HG03108 (cell line): Measurements from ENCODE around the gene NUDT17.

Source experiments
- ATAC-seq: cut with Tn5 transposase; IDR thresholded peaks from one replicate; pipeline ENCODE4 v1.9.1; 2021; ENCODE audit warnings: moderate library complexity; ENCODE audit not compliant: unreplicated experiment

Gene NUDT17

DNA sequence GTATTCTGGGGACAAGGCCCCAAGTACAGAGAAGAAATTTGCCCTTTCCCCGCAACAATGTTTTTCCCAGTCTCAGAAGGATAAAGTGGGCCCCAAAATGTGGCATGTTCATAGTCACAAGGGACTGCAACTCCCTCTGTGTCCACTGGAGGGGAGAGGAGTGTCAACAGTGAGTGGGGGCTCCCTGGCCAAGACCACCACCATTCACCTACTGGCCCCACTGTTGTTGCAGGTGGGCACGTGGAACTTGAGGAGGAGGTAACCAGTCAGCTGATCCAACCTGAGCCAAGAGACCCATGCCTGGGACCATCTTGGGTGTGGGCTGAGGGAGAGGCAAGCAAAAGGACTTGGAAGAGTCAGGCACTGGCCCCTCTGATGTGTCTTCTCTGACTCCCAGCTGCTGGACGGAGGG, 777 bp downstream of the NUDT17 start:
- no peak for ATAC-seq

DNA sequence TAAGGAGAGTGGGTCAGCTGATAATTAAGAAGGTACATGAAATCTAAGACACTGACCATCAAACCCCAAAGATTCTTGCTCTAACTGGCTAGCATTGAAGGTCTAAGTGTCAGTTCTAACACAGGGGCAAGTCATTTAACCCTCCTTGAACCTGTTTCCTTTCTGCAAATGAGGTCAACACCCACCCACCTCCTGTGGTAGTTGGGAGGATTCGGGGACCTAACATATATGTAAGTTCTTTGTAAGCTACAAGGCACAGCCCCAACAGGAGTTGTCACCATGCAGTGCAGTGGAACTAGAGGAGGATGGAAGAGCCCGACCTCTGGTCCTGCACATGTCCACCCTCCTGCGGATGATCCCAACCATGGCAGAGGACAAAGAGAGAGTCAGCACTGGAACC, 2.4 kb downstream of the NUDT17 start:
- no peak for ATAC-seq

DNA sequence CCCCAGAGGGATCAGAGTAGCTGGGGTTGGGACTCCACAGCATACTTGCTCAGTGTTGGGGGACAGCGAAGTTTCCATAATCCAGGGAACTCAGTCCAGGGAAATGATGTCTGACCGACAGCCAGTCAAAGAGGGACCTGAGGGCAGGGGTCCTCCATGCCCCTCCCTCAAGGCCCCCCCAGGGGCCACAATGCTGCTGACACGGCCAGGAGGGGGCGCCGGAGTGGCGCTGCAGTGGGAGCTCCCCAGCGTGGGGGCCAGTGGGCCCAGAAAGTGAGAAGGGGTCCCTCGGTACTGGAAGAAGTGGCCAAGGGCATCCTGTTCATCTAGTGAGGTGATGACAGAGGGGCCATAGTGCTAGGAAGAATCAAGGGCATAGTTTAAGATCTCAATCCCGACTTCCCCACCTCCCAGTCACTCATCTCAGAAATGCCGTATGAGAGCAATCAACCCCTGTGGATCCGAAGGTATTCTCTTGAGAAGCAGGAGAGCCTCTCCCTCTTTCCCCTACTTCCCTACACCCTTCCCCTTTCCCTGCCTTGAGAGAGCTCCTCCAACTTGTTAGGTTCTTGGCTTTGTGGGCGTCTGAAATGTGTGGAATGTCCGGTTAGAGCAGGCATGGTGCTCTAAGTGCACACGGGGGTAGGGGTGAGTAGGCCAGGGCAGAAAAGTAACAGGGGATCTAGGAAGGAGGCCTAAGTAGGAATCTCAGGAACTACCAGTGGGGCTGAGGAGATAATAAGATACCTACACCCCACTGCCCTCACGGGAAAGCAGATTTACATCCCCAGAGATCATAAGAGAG, 4.1 kb downstream of the NUDT17 start:
- no peak for ATAC-seq

DNA sequence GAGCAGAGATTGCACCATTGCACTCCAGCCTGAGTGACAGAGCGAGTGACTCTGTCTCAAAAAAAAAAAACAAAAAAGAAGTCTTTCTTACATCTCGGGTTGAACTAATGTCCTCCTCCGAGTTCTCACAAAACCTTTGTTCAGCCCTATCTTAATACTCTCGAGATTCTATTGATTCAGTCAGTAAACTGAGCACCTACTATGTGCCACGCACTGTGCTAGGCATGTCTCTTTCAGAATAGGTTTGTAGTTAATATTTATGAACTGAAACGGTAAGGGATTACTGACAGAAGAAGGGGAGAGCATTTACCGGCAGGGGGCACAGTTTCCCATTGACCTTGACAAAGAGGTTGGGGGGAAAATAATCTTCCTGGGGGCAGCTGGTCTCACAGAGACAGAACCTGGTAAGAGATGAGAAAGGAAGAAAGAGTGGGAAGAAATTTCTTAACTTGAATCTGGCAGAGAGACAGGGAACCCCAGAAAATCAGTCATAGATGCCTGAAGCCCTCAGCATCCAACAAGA, 10.1 kb downstream of the NUDT17 start:
- ATAC-seq, result no peak

DNA sequence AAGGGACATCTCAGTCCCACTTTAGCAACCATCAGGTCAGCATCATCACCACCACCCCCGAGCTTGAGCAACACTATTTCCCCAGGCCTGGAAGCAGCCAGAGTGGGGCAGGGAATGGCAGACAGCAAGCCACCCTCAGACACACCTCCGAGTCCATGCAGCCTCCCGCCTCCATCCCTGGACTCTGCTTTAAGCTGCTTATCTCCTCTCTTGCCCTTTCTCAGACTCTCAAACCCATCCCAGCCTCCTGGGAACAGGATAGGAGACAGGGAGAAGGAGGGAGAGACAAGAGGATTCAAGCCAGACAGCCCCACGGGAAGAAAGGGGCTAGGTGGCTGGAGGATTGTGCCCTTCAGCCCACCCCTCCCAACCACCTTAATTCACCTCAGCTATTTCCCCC, 11.7 kb downstream of the NUDT17 start:
- no peak for ATAC-seq

DNA sequence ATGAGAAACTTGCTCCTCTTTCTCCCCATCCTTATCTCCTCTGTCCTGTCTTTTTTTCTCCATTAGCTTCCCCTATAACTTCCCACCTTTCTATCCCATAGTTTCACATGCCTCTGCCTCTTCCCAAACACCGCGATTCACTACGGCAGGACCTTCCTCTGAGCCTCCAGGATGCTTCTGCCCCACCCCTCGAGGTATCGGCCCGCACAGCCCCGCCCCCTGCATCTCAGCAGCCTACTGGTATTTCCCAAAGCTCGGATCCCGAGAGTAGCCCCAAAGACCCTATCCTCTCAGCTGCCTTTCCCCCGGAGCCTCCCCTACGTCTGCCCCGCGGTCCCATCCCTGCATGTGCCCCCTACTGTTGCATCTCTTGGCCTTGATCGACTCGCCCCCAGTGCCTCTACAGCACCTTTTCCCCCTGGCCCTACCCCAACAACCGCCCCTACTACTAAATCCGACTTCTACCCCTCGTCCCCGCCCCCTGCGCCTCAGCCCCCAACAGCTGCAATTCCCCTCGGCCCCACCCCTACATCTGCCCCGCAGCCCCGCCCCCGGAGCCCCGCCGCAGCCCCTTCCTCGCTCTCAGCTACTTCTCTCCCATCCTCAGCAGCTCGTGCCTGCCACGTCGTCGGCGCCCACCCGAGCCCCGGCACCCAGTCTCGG, 12.9 kb downstream of the NUDT17 start:
- ATAC-seq, result no peak

DNA sequence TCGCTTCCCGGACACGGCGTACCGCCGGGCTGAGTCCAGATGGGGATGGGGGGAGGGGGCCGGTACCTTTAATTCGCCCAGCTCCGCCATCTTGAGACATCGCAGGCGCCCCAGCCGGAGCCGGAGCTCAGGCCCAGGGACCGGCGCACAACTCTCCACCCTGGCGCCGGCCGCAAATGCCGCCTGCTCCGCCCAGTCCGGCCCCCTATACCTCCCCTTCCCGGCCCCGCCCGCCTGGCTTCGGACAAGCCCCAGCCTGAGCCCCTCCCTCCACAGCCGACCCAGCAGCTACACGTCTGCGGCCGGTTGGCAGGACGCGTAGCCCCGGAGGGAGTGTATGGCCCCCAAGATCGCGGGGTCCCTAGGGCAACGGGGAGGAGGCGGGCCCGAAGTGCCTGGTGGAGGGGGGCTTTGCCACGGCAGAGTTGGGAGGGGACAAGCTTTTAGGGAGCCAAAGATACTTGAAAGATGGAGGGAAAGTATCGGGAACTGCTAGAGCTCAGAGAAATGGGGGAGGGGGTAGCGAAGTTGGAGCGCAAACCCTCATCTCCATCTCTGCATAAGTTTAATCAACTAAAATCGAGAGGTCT, 13.6 kb downstream of the NUDT17 start, which contains the start of gene PIAS3:
Gene PIAS3 (minus strand): TSS at position 181 of the 590 bp plus-strand sequence. CDS start 91 bp downstream, at position 90.
- peak; percentile 85 for ATAC-seq

DNA sequence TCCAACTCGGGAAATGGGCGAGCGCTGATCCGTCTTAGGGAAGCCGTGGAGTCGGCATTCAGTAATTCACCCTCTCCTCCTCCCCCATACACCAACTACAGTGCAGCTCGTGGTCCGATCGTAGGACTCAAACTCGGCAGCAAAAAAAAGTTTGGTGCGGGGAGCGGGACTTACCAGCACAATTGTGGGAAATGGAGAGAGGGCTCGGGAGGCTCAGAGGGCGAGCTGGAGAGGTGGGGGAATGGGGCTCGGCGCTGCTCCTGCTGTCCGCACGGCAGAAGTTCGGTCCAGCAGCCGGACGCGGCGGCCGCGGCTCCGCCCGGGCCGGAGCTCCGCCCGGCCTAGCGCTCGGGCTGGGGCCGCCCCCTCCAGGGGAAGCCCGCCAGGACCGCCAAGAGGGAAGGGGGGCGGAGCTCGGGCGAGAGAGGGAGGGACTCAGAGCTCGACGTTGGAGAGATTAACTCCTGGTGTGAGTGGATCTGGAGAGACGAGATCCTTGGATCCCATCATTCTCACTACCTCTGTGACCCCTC, 14.1 kb downstream of the NUDT17 start:
- peak; percentile 66 for ATAC-seq

DNA sequence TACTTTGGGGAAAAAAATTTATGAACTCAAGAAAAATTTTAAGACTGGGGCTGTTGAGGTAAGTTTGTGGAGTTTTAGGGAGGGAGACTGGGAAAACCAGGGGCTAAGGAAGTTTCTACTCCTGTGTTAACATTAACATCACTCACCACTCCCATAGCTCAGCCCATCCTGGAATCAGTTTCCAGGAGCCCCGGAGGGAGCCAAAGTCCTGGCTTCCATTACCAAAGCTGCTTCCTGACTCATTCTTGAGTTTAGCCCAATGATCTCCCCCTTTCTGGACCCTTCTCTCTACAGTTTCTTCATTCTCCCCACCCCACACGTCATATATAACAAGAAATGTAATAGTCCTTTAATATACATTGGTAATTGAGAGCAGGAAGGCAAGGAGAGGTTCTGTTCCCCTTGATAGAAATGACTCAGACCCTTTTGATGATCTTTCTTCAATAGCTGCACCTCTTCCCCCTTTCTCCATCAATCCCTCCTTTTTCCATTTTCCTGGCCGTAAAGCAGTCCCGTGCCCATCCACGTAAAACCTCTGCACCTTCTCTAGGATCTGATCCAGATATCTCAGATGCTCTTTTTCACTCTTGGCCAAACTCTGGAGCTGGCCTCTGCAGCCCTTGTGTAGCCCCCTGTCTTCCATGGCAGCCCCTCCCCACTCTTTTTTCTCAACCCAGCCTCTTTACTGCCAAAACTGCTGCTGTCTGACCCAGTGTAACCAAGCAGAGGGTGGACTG, 18.0 kb downstream of the NUDT17 start:
- ATAC-seq, result no peak

DNA sequence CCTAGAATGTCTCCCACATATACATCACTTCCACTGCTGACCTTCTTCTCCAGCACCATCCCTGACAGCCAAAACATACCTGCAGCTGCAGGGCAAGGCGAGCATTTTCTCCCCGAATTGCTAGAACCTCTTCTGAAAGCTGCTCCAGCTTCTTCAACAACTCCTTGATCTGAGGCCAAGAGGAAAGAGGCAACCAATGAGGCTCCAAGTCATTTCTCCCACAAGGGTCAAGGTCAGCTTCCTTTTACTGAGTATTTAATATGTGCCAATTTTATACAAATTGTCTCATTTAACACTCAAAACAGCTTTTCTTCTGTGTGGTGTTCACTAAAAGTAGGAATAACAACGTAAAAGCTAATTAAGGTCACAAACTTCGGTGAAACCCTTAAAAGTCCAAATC, 22.8 kb downstream of the NUDT17 start:
- no peak for ATAC-seq

DNA sequence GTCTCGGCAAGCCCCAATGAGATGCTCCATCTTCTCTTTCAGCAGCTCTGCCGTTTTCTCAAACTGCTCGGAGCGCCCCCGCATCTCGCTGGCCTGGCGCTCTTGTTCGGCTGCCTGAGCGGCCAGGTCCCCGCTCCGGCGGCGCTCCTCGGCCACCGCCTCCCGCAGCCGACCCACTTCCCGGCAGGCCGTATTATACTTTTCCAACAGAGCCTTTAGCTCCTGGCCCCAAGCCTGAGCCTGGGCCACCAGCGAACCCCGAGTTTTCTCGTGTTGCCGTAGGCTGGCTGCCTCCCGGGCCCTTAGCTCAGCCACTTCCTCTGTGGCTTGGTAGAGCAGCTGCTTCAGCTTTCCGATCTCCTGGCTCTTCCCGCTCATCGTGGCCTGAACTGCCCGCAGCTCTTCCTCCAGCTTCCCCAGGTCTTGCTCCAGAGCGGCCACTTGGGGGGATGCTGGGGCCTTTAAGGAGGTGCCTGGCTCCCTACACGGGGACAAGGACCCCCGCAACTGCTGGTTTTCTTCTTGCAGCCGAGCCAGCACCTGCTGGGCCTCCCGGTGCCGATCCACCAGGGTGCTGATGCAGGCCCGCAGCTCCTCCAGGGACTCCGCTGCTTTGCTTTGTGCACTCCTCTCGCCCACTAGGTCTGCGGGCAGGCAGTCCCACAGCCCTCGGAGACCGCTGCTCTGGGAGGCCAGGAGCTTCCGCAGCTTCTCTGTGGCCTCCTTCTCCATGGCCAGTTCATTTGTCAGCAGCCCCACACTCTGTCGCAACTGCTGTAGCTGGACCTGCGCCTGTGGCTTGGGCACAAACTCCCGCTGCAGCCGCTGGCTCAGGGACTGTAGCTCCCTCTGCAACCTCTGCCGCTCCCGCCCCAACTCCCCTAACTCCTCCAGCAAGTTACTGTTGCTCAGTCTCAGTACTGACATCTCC, 26.8 kb downstream of the NUDT17 start:
- no peak for ATAC-seq

DNA sequence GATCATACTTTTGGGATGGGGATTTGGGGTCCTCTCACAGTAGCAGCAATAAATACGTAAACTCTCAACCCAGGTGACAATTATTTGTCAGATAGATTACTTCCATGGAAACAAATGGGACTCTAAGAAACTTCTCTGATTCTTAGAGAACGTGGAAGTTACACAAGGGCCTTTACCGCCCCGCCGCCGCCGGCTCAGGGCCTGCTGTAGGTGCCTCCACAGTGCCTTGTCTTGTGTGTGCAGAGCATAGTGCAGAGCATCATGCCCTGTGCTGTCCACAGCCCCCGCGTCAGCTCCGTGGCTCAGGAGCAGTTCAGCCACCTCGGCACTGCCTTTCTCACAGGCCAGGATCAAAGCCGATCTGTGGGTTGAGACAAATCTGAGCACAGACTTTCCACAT, 29.2 kb downstream of the NUDT17 start:
- no peak for ATAC-seq

DNA sequence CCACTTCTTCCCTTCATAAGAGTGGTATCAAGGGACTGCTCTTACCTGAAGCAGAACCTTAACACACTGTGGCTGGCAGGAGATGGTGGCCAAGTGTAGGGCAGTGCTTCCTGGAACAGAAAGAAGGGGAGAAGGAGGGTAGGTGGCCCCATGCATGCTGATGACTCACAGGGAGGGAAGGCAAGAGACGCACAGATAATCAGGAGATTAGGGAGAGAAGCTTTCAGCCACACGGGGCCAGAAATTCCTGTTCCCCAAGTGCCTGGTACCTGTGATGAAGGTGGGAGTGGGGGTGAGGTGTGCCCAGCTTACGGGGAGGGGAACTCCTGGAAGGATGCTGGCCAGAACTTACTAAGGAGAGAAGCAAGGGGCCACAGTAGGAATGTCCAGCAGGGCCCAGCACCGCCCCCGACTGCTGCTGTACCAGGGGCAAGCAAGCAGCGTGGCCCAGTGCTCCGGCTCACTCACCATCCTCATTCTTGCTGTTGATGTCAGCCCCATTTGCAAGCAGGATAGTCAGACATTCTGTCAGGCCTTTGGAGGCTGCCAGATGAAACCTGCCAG, 32.6 kb downstream of the NUDT17 start:
- no peak for ATAC-seq

DNA sequence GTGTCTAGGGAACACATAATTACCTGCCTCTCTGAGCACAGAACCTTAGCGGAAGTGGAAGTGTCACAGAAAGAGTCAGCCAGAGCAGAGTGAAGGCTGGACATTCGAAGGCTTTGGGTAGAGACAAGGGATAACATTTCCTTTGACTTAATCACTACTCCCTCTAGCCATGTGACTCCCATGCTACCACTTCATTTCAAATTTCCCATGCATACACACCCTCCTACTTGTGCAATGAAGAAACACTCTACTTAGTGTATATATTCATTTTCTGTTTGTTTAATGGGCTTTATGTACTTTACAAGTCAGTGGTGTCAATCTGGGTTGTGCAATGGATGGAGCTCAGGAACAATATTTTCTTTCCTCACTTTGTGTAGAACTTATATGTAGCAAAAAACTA, 33.3 kb downstream of the NUDT17 start:
- no peak for ATAC-seq

DNA sequence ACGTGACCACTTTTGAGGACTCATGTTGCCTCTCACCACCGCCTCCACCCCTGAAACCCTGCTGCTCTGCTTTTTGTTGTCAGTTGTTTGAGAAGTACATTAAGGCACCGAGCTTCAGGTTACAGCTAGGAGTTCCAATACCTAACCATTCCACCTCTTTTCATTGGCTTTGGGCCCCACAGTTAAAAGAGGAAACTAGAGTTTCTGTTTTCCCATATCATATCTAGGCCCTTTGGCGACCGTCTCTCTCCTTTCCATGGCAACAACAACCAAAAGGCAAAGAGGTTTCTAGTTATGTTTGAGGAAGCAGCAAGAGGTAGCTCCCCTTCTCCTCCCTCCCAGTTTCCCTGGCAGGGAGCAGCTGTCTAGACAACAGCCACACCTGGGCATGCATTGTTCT, 34.3 kb downstream of the NUDT17 start:
- ATAC-seq, result no peak

DNA sequence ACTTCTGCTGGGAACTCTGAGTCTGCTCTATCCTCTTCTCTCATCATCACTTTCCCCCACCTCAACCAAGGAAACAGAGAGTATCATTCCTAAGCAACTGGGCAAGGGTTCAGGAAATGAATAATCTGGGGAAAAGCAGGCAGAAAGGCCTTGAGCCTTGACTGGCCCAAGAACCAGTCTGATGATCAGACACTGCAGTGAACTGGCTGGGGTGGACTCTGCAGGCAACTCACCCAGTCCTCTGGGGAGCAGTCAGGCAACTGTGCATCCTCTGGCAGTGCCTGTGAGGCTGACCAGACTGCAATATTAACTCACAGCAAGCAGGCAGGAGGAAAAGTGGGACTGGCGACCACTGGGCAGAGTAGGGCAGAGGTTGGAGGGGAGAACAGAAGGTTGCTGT, 39.2 kb downstream of the NUDT17 start:
- ATAC-seq, result no peak

DNA sequence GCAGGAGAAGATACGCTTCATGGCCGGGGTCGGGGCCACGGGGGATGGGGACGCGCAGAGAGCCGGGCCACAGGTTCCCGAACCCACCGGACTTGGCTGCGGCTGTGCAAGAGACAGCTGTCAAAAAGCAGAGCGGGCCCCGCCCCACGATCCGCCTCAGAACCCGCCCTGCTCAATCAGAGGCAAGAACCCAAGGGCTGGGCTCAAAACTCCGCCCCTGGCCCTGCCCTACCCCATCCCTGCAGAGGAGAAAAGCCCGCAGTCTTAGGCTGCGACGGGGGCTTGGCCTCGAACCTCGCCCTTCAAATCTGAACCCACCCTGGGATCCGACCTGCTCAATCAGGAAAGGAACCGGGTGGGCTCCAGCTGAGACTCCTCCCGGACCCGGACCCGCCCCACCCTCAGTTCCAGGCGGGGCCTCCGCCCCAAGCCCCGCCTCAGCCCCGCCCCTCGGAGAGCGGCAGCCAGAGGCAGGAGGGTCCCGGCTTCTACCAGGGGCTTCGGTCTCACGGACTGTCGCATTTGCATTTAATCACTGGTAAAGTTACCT, 40.4 kb downstream of the NUDT17 start, which contains the start of gene ANKRD35:
Gene ANKRD35 (minus strand): TSS at position 129 of the 550 bp plus-strand sequence. CDS start 108 bp downstream, at position 21.
- ATAC-seq, result peak; percentile 98

DNA sequence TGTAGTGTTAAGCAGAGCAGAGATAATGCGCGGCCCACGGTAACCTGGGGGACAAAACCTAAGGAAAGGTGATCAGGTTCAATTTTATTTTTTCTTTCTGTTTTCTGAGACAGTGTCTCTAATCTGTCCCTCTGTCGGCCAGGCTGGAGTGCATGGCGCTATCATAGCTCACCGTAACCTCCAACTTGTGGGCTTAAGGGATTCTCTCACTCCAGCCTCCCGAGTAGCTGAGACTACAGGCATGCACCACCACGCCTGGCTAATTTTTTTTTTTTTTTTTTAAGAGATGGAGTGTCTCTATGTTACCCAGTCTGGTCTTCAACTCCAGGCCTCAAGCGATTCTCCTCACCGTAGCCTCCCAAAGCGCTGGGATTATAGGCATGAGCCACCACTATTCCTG, 41.0 kb downstream of the NUDT17 start:
- no peak for ATAC-seq

DNA sequence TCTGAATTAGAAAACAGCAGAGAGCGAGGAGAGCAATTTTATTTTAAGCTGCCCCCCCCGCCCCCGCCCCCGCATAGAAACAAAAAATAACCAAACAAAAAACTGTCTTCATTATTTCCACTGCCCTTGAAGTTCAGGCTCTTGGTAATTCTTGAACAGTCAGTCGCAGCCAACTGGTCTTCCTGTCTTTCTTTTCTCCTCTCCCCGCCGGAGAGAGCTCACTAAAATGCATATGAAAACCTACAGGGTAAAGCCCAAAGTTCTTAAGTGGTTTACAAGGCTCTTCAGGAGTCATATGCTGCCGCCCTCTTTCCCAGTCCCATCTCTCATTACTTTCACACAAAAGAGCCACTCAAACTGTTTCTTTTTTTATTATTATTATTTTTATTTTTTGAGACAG, 41.4 kb downstream of the NUDT17 start:
- no peak for ATAC-seq
